Measurements from ENCODE around the gene COMT. TPM values are rescaled to one million over a fixed set of nuclear protein-coding genes. Genes with fewer than 3 reads are reported as not detected.

The COMT gene
- total RNA-seq, 1 donor from 2014 or later, result 456 TPM

DNA sequence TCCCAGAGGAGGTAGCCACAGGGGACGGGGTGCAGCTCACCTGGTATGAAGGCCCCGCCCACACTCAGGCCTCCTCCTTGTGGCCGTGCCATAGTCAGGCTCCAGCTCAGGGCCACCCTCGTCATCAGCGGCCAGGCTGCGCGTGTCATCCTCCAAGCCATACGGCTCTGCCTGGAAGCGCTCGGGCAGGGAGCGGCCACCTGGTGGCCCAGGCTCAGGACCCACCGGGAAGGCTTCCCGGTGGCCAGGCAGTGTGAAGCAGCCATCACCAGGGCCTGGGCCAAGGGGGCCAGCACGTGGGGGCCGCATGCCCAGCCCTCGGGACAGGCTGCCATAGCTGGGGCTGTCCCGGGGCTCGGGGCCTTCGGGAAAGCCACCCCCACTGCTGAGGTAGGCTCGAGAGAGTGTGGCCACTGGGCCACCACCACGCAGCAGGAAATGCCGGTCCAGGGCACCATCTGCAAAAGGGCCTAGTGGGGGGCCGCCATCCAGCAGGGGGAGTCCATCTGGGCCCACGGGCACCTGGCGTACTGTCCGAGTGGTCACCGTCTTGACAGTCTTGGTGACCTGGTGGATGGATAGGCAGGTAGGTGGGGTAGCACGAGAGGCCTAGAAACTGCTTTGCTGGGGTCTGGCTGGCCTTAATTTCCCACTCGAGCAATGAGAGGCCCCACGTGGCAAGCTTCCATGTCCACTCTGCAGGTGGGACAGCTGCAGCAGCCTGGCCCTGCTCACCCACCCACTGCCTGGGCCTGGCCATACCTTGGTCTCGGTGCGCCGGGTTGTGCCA, 39.8 kb downstream of the COMT start:
- no peak for DNase-seq (ENCODE audit: extremely low read depth, low read depth, low spot score)

DNA sequence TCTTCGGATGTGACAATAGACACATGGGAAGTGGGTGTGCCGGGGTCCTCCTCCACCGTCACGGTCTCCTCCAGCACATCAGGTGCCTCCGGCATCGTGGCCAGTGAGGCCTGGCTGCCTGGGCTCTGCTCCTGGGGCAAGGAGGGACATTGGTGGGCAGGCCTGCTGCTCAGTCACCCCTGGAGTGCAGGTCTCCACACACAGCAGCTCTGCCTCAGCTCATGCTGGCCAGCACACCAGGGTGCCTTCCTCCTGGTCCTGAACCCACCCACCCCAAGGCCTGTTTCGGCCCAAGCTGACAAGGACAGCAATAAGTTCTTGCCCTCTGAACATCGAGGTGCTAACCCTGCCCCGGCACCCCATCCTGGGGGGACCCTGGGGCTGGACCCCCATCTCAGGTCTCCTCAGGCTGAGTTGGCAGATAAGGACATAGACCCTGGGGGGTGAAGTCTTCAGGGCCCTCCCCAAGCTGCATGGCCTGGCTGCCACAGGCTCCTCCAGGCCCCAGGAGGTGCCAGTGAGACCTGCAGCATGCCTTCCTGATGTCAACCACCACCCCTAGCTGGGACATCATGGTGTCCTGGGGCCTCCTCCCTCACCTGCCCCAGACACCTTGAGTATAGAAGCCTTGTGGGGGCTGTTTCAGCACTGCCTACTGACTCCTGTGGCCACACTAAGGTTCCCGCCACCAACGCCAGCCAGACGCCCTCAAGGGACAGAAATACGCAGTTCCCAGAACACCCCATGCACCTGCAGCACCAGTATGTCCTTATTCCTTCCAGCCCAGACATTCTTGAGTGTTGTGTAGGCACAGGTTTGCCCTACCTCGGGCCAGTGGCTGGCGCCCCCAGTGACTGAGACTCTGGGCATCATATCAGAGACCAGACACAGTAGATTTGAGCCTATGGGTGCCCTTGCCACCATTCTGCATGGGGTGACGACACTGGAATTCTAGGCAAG, 40.7 kb downstream of the COMT start:
- DNase-seq (ENCODE audit: extremely low read depth, low read depth, low spot score), result no peak

DNA sequence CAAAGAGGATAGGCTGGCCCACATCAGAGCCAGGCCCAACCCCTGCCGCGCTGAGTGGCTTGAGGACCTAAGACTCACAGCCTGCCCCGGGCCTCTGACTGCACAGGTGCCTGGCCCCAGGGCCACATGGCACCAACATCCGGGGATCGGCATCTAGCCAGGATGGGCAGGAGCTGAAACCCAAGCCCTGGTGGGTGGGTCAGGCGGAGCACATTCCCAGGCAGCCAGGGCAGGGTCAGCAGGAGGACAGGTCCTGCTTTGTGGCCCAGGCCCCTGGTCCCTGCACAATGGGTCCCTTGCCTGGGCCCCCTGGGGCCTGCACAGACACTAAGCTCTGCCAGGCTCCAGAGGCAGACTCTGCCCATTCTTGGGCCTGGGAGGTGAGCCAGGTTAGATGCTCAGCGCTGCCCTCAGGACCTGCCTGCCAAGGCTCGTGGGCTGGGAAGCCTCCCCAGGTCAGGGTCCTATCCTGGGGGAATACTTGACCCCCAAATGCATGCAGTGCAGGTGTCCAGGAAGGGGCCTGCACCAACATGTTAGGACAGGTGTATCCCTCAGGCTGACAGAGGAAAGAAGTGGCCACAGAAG, 41.5 kb downstream of the COMT start:
- no peak for DNase-seq (ENCODE audit: extremely low read depth, low read depth, low spot score)

DNA sequence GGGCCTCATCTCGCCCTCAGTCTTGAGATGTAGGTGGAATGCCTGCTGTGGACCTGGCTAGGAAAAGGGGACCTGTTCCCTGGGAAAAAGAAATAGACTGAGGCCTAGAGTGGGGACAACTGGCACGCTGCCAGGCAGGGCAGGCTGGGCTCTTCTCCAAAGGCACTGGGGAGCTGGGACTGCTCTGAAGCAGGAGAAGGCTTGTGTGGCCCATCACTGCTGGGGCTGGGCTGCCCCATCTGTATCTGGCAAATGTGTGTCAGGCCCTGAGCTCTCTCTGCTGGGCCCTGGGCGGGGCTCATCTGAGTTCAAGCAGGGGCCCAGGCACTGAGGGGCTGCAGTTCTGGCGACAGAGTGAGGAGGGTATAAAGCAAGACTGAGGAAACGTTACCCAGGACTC, 42.2 kb downstream of the COMT start:
- no peak for DNase-seq (ENCODE audit: extremely low read depth, low read depth, low spot score)

DNA sequence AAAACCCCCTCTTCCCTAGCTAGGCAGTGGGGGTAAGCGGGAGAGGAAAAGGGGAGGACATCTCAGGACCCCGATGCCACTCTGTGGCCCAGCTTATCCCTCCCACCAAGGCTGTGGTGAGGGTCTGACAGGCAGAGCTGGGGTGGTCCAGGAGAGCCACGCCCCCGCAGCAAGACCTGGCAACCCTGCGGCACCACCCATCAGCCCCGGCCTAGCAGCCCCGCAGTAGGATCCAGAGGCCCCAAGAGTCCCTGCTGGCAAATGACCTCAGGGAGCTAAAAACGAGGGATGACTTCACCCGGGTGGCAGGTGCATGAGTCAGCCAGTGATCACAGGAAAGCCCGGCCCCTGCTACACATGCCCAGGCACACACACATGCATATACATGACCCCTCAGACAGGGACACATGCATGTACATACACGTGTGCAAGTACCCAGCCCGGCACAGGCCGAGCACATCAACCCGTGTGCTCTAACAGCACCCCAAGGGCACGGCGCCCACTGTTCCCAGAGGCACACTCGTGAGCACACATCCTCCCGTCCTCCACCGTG, 42.7 kb downstream of the COMT start:
- no peak for DNase-seq (ENCODE audit: extremely low read depth, low read depth, low spot score)

DNA sequence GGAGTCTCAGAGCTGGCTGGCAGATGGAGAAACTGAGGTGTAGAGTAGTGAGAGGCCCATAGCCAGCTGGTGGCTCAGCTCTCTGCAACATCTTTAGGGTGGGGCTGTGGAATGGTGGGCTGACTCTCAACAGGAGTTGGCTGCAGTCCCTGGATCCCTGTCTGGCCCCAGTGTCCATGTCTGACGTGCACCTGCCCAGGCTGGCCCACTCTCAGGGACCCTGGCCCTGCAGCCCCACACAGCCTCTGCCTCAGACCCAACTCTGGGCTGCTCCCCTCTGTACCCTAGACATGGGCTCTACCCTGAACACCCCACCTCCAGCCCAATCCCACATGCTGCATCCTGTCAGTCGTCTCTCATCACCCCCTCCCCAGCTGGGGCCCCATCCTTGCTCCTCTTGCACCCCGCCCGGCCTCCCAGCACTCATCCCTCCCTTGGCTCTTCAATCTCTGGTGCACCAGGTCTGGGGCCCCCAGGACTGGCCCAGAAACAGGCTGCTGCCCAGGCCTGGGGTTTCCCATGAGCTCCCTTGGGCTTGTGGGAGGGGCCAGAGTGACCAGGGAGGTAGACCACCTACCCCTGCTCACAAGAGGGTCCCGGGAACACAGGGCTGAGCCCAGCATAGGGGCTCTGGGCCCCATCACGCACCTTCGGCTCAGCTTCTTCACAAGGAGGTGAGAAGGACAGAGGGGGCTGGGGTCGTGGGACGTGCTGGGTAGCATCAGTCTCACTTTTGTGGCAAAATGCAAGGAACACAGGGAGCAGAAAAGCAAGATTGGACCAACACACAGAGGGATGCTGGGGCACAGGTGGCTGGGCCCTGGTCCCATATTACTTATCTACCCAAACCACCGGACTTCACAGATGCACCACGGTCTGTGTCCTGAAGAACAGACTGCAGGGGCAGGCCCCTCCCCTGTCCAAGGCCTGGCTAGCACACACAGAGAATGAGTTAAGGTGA, 43.6 kb downstream of the COMT start:
- no peak for DNase-seq (ENCODE audit: extremely low read depth, low read depth, low spot score)

DNA sequence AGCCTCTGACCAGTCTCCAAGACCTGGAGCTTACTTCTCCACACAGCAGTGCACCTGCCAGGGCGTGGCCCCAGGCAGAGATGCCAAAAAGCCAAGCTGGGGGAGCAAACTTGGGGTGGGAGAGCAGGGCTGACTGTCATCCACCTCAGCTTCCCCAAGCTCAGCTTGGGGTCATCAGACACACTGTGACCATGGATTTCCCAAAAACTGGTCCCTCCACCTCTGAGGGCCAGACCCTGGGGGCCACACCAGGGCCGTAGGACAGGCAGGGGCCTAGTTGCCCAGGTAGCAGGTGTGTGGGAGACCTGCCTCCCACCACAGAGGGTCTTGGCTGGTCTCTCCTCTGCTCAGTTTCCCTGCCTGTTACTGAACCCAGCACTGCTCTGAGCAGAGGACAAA, 44.4 kb downstream of the COMT start:
- no peak for DNase-seq (ENCODE audit: extremely low read depth, low read depth, low spot score)

DNA sequence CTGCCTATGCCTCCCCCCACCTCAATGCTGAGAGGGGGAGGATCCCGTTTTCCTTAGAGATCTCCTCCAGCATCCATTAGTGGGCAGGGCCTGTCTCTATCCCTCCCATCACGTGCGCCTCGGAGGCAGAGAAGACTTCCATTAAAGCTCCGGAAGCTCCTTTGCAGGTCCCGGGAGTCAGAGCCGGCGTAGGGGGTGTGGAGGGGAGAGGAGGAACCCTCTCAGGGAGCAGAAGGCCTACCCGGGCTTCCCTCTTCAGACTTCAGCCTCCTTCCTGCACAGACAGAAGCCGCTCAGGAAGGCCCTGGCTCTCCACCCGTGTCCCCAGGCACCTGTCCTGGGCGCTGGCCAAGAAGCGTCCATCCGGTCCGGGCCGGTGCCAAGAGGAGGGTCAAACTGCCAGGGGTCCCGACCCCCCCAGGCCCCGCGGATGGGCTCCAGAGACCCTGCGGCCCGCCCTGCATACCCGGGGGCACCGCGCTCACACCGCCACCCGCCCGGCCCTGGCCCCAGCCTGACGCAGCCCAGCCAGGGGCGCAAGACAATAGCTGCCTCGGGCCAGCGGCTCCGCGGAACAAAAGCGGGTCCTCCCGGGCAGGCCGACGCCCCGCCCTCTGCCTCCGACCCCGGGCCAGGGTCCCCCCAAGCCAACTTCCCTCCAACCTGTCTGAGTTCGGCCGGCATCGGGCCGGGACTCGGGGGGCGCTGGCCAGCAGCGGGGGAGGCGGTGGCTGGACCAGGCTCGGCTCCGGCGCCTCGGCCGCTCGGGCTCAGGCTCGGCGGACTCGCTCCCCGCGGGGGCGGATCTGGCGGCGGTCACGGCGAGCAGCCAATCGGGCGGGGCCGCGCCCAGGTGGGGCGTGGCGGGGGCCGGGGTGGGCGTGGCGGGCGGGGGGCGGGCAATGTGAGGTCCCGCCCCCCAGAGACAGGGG, 45.1 kb downstream of the COMT start:
- DNase-seq (ENCODE audit: extremely low read depth, low read depth, low spot score), result no peak

DNA sequence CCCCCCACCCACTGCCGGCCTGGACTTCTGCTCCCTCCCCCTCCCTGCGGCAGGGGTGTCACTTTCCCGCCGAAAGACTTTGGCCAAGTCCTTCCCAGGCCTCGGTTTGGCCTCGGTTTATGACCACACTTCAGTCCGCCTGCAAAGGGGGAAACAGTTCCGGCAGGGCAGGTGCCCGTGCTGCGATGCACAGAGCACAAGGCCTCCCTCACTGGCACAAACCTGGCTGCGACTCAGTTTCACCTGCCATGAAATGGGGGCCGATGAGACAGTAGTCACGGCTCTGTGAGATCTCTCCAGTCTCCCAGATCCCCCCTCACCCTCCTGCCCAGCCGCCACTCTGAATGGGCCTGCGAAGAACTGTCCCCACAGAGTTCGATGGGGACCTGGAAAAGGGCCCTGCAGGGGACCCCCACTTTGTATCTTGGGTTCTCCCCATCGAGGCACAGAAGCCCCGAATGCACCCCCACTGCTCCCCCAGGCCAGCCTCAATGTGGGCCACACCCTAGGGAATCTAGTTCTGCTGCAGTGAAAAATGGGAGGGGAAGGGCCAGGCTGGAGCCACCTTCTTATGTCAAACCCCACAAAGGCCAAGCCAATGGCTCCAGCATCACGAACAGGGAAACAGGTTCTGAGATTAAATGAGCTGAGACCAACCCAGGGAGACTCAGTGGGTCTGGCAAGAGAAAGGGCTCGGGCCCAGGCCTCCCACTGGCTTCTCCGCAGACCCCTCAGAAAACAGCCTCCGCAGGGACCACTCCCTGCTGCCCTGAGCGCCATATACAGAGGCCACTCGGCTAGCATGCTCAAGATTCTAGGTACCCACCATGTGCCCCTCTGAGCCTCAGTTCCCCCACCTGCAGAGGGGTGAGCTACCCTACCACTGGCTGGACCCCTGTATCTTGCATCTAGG, 46.1 kb downstream of the COMT start:
- no peak for DNase-seq (ENCODE audit: extremely low read depth, low read depth, low spot score)

DNA sequence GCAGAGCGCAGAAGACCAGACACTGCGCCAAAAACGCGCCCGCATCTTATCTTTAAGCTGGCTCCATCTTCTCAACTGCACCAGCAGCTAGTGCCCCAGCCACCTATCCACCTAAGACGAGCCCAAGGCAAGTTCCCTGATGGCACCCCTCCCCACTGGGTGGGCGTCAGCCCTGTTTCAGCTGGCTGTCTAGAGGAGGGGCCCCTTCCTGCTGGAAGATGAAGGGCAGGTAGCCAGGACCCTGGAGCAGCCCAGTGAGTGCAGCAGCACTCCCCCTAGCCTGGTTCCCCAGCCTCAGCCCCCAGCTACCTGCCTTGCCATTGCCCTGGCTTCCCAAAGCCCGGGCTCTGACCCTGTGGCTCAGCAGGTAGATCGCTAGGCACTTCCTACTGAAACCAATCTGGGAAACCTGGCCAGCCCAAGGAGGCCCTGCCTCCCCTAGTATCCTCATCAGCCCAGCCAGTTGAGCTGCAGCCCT, 46.8 kb downstream of the COMT start:
- DNase-seq (ENCODE audit: extremely low read depth, low read depth, low spot score), result no peak

DNA sequence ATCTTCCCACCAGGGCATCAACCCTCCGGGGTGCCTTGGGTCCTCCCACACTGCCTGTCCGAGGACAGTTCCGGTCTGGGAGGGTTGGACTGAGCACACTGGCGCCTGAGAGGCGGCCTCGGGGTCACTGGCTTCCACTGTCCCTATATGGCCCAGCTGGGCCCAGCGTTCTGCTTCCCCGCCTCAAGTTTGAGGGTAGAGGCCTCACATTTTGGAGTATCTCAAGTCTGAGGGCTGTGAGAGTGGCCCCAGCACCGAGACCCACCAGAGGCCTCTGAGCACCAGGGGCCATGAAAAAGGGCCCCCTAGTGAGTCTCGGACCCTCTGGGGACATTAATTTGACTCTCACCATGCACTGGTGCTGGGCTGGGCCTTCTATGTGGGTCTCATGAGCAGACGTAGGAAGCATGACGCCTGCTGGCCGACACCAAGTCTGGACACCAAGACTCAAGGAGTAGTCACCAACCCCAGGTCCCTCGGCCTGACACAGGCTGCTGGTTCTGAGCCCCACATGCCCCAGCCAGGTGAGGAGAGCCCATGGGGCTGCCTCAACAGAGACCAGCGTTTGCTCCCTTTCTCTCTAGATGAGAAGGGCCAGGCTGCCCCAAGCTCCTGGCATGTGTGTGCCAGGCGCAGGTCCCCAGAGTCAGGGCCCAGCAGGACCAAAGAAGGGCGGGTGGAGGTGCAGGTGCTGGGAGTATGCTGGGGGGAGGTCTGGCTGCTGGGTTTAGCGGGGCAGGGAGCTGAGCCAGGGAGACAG, 47.6 kb downstream of the COMT start:
- no peak for DNase-seq (ENCODE audit: extremely low read depth, low read depth, low spot score)

DNA sequence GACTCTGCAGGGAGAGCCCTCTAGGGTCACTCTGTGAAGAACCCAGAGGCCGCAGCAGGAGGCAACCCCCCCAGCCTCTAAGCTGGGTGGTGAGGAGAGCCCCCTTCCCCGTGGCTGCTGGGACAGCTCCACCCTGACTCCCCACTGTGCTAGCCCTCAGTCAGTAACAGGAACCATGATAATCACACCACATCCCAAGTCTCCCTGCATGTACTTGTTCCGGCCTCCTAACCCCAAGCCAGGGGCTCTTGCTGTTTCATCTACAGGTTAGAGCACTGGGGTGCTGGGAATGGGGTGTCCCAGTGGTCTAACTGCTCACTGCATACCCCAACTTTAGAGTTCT, 48.1 kb downstream of the COMT start:
- DNase-seq (ENCODE audit: extremely low read depth, low read depth, low spot score), result no peak

DNA sequence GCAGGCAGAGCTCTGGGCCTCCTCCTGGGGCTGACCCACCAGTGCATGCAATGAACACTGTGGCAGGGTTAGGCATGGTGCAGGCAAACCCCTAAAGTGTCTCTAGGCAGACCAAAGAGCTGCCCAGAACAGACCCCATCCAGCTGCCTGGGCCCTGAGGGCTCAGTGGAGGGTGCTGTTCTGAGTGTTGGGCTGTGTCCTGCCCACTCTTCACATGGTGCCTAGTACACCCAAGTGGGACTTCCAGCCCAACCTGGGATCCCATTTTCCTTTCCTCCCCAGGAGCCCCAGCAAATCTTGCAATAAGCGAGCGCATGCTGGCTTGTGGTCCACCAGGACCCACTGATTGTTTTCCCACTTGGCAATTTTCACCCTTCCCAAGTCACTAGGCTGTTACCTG, 48.6 kb downstream of the COMT start:
- no peak for DNase-seq (ENCODE audit: extremely low read depth, low read depth, low spot score)

DNA sequence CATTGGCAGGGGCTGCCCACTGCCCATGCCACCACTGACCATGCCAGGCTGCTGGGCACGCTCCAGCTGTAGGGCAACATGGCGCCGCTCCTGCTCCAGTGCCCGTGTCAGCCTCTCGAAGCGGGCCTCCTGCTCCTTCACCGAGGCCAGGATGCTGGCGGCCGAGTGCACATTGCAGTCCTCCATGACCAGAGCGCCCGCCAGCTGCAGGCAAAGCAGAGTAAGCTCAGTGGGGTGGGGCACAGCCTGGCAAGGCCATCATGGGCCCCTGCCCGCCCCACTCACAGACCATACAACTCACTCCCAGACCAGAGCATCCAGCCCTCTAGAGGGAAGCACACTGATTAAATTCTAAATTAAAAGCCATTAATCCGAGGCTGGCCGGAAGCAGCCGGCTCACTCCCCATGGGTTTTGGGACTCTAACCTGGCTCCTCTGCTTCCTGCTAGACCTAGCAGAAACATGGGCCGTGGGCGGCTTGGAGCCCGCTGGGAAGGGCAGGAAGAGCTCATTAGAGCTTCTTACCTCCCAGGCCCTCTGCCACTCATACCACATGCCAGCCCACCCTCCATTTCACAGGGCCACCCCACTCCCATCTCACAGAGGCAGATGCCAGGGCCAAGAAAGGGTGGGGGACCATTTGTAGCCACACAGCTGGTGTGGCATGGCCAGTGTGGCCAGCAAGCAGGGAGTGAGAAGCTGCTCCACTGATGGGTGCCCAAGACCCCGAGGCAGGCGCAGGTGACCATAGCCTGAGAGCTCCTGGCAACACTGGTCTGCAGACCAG, 49.2 kb downstream of the COMT start:
- no peak for DNase-seq (ENCODE audit: extremely low read depth, low read depth, low spot score)

DNA sequence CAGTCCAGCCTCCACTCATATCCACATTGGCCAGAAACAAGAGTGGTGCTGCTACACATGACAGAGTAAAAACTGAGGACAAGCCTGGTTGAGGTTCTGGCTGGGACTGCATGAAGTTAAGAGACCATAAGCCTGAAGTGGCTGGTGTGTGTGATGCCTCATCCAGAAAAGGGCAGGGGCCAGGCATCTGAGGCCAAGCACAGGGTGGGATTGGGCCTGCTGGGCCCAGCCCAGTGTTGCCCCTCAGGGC, 49.7 kb downstream of the COMT start:
- no peak for DNase-seq (ENCODE audit: extremely low read depth, low read depth, low spot score)

DNA sequence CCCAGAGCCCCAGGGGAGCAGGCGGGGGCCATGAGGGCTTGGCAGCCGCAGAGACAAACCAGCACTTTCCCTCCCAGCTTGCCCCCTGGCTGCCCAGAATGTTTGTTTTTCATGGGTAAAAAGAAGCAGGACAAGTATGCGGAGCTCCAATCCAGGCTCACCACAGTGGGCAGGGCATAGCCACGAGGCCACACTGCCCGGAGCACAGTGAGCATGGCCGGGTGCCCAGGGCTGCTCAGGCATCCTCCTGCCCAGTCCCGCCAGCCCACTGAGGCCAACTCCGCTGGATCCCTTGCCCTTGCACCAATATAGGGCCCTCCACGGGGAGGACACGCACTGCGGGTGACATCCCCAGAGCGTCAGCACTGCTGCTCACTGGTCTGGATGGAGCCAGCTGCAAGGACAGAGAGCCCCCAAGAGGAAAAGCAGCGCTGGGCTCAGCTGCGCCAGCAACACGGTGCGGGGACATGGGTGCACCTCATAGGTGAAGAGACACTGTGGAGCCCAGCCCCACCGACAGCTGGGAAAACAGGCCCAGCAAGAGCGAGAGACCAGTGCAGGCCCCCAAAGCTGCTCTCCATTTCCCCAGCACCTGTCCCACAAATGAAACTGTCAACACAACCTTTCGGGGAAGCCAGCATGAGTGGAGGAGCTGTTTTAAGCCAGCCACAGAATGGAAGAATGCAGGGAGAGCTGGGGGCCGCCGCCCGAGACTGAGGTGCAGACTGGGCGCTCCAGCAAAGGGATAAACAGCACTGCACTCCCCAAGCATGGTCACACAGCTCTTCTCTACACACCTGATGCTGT, 50.3 kb downstream of the COMT start:
- DNase-seq (ENCODE audit: extremely low read depth, low read depth, low spot score), result no peak
